Hindlimb muscle (tissue), 1 donor: Measurements from ENCODE around the gene TXNRD2. TPM values are rescaled to one million over a fixed set of nuclear protein-coding genes. Genes with fewer than 3 reads are reported as not detected.

Experiments used
- DNase-seq: peaks from one replicate; pipeline ENCODE4 v3.0.0-alpha.2; 2013
- polyA plus RNA-seq: library from polyadenylated mRNA; unstranded; fragments of 120-200 nt; gene quantifications from one replicate; pipeline ENCODE4 v1.2.1, GENCODE V29; 2013; ENCODE audit not compliant: insufficient read length

The TXNRD2 gene
- polyA plus RNA-seq, 1 donor: 22.9 TPM

DNA sequence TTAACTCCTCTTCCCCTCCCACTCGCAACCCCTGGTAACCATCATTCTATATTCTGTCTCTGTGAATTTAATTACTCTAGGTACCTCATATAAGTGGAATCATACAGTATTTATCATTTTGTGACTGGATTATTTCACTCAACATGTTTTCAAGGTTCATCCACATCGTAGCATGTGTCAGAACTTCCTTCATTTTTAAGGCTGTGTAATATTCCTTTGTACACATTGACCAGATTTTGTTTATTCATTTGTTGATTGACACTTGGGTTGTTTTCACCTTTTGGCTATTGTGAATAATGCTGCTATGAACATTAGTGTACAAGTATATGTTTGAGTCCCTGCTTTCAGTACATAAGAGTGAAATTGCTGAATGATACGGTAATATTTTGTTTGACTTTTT is 84.2 kb downstream of the TXNRD2 start:
- DNase-seq: no peak

DNA sequence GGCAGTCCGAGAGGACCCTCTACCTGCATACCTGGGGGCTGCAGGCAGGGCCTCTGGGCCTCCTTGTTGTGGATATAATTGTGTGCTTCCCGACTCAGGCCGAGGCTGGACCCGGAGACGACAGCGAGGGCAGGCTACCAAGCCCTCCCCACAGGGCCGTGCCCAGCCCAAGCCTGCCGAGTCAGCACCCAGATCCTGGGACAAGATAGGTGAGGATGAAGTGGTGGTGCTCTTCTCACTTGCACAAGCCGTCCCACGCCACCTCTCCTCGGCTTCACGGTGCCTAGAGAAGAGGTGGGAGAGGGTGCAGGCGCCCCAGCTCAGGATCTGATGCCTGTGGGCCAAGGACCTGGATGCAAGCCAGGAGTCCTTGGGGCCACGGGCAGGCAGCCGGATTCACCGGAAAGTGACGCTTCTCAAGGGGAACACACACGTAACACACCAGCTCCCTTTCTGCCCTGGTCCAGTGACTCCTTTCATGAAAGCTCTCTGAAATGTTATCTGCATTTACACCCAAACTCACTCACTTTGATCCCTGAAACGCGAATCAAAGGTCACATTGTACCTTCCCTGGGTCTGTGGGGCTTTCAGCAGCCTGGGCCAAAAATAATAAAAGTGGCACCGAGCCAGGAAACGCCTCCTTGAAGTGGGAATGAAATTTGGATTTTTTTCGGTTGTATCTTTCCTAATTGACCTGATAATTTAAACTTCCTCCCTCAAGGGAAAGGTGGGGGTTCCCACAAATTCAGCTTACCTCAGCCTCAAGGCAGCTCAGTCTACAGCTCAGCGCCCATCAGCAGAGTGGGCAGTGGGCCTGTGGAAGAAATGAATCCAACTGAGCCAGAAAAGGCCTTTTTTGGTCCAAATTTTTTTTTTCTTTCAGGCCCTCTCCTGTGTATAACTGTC is 85.9 kb downstream of the TXNRD2 start:
- DNase-seq: peak; percentile 42

DNA sequence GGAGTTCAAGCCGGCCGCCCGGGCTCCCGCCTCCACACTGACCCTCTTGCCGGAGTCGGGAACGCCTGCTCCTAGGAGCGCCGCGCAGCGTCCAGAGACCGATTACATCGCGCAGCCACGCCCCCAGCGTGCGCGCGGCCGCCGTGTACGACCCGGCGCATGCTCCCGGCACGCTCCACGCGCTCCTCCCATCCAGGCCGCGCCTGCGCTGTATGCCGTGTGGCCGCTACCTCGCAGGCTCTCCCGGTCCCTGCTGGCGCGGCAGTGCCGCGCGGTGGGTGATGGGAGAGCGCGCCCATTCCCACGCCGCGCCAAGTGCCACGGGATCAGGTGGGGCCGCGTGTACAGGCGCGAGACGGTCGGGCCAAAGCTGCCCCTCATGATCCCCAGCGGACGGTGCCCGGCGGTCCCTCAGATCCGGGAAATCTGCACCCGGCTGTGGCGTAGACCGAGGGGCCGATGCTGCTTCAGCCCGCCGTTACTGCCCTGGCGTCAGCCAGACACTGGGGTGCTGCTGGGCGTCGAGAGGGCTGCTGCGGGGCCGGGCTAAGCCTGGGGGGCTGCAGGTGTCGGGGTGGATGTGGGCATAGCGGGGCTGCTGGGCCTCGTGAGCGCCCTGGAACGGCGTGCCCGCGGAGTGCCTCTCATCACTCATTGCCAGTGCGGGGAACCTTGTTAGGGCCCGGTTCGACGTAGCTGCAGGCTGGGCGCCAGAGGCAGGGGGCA is 86.7 kb downstream of the TXNRD2 start, which contains the start of the genes GNB1L and RTL10:
Gene GNB1L, minus strand, starts transcription at position 97 of the 726 bp plus-strand sequence. CDS start 33,519 bp downstream, outside the sequence.
Gene RTL10, minus strand, starts transcription at position 97 of the 726 bp plus-strand sequence. CDS start 2,613 bp downstream, outside the sequence.
- DNase-seq: peak; percentile 100

DNA sequence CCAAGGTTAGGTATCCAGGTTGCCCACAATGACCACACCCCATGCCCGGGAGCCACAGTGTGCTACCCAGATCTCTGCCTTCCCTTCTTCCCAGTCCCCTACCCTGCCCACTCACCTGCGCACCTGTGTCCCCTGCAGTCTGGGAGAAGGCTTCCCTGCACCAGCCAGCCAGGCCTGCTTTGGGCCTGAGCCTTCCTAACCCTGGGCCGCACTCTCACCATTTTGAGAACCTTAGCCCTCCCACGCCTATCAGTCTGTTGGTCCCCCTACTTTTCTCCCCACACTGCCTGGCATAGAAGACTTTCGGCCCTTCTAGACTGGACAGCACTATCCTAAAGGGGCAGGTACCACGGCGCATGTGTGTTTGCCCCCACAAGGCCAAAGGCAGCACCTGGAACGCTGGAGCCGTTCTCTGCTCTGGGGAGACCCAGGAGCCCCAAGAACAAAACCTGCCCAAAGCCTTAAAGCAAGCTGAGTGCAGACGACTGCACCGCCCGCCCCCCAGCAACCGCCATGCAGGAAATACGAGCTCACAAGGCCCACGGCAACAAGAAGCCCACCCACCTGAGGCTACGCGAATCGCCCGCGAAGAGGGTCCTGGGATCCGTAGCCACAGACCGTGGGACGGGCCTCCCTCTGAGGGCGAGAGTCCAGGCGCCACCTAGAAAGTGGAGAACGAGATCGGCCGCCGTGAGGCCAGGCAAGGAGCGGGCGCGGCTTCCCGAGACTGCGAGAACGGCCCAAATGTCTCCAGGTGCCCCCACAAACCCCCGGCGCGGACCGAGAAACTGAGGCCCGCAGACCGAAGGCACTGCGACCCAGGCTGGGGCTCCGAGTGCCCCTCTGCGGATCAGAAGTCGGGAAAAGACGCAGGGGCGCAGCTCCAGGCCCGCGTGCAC is 87.5 kb downstream of the TXNRD2 start:
- DNase-seq: no peak

DNA sequence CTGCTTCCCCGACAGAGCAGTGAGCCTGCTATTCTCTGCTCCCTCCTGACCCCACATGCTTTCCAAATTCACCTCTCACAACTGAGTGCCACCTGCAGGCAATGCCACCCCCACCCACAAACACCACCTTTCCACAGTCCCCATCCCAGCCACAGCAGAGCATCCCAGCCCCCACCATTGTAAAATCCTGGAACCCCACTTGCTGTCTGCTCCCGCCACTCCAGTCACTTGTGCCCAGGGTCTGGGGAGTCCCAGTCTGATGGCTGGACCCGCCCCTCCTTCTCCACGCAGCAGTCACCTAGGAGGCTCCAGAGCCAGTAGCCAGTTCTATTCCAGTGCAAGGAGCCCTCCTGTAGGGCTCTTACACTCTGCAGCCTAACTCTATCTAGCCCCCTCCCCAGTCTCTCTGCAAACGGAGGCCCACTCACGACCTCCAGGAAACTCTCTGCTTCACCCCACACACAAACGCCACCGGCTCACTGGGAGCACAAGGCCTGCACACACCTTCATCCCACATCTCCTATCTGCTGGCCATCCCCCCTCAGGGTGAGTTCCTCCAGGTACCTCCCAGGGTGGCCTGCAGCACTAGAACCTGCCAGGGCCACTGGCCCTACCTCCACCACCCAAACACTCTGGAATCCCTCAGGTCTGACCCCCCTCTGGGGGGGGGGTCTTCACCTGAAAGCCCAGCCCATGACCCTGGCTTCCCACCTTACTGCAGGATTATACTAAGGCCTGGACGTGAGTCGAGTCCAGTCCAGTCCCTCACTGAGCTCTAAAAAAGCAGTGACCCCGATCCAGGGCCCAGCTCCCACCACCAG is 88.3 kb downstream of the TXNRD2 start:
- DNase-seq: no peak

DNA sequence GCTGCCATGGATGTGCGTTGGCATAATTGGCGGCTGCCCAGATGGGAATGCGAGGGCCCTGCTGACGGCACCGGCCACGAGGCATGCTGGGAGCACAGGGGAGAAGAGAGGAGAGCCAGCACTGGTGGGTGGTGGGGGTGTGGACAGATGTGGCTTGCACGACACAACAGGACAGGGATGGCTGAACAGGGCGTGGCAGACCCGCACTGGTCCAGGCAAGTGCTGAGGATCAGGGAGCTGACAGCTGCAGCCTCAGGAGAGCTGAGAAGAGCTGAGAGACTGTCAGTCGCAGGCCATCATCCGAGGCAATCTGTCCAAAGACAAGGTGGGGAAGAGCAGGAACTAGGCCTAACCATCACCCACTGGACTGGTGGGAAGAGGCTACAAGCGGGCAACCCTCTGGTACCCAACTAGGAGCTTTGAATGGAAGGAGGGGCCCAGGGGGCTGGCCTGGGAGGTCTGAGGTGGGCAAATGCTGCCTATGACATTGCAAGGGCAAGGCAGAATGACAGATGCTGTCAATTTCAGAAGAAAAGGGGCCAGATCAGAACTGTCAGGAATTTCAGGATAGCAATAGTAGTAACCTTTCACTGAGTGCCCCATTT is 89.3 kb downstream of the TXNRD2 start:
- no peak for DNase-seq

DNA sequence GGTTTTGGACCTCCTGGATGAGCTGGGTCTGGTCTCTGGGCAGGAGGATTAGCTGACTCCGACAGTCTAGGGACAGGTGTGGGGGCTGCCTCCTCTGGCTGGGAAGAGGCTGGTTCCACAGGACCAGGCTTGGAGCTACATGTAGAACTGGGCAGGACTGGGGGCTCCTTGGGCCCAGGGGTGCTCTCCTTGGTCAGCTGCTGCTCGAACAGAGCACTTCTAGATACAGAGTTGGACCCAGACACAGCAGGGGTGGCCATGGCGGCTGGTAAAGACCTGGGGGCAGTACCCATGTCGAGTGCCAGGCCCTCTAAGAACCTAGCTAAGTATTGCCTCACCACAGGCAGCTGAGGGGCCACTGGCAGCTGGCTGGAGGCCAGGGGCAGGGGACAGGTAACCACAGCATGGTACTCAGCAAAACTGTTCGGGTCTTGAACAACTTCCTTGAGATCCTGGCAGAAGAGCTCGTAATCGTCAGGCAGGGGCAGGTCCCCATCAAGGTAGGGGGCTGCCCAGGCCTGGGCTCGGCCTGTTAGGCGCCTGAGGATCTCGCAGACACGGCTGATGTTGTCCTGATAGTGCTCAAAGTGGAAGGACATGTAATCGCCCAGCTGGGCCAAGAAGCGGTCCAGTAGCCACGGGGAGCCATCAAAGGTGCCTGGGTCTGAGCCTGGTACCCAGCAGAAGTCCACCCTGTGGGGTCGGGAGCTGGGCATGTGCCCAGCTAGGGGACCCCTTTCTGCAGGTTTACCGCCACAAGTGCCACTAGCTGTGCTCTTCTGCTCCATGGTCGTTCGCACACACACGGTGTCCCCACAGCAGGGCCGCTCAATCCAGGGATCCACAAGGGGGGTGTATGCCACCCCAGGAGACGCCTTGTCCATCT is 90.1 kb downstream of the TXNRD2 start:
- no peak for DNase-seq

DNA sequence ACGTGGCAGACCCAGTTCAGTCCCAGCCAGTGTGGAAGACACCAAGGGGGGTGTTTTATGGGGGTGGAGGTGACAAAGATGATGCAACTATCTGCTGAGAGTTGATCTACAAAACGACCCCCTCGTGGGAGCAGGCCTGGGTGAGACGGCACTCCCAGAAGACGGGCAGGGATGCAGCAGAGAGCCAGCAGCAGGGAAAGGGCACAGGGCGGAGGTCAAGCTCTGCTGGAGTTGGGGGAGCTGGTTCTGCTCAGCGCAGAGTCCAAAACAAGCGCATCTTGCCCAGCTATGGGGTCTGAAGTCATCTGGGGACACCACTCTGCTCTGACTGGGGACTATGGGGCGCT is 90.9 kb downstream of the TXNRD2 start:
- no peak for DNase-seq

DNA sequence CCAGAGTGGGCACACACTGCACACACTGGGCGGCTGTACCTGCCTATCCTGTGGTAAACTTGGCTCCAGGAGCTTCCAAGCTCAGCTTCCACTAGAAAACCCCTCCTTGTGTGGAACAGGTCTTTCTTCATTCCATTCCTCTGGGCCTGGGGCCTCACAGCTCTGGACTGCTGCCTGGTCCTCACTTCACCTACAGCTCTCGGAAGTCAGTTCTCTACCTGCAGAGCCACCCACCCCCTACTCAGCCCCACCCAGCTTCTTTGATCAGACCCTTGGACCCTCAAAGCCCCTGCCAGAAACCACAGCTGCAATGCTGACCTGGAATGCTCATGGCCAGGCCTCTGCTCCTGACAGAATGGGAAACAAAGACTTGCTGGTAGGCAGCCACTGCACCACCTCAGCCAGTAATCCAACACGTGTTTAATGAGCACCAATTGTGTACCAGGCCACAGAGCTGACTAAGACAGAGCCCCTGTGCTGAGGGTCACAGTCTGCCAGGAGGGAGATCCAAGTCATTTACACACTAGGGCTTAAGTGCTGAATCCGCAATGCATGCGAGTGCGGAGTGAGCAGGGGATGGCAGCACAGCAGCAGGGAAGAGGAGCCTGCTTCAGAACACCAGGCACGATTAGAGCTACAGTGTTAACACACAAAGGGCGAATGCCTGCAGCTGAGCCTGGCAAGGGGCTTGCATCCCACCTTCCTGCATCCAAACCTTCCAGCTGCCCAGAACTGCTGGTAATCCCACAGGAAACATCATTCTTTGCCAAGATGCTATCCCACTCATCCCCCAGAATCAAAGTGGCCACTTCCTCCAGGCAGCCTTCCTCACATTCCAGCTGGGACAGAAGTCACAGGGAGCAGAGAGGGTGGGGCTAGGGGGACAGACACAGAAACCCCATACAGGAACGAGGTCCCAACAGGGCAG is 91.5 kb downstream of the TXNRD2 start:
- DNase-seq: no peak

DNA sequence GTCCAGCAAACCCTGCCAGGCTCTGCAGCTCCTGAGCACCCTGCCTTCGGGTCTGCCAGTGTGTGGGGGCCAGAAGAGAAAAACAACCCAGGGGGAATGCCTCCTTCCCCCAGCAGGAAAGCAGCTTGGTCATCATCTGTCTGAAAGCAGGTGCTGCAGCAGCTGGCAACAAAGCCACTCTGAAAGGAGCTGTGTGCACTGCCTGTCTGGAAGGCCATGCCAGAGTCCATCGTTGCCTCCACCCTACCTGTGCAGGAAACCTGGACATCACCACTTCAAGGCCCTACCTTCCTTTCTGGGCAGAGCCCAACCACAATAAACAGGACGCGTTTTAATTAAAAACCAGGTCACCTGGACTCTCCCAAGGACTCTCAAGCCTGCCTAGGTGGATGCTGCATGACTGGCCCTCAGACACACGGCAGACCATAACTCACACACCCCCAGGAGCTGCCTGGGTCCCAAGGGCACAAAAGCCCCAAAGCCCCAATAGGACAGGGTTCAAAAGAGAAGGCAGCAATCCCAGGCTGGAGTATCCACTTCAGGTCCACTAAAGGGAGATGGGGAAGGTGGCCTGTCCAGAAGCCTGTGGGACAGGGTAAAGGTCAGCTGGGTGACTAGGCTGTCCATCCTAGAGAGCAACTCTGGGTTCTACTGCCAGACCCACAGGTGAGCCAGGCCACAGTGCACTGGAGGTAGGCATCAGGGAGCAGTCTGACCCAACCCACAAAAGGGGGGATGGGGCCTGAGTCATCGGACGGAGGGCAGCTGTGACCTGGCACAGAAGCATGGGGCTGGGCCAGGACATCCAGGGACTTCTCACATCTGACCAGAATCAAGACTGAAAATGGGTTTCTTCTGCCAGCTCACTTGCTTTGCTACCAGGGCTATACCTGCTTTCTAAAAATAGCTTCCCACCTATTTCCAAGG is 93.1 kb downstream of the TXNRD2 start:
- no peak for DNase-seq

DNA sequence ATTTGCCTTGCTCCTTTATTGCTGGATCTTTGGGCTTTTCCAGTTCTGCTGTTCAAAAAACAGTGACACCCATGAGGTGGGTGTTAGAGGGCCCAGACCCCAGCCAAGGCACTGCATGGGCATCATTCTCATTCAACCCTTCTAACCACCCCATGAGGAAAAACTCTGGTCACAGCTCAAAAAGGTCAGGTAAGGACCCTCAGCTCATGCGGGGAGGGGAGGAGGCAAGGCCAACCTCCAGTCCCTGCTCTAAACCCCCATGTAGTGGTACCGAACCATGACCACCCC is 94.3 kb downstream of the TXNRD2 start:
- no peak for DNase-seq

DNA sequence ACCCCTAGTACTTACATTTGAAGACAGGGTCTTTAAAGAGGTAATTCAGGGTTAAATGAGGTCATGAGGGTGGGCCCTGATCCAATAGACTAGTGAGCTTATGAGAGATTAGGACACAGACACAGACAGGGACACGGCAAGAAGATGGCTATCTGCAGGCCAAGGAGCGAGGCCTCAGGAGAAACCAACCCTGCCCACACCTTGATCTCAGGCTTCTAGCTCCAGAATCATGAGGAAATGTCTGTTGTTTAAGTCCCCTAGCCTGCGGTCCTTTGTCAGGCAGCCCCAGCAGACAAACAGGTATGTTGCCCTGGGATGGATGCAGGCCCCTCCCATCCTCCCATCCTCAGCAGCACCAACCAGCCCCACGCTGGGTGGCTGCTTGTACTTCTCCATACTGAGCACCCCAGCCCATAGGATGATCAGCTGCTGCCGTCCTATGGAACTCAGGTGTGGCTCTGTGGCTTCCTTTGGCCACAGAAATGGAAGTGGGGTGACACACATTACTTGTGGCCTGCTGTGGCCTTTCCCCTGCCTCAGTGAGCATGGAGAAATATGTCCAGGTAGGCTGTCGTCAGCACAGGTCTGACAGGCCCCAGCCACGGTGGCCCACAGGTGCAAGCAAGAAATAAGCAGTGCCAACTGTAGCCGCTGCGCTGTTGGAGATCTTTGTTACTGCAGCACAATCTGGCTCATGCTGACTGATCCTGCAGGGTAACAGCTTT is 94.8 kb downstream of the TXNRD2 start:
- no peak for DNase-seq

DNA sequence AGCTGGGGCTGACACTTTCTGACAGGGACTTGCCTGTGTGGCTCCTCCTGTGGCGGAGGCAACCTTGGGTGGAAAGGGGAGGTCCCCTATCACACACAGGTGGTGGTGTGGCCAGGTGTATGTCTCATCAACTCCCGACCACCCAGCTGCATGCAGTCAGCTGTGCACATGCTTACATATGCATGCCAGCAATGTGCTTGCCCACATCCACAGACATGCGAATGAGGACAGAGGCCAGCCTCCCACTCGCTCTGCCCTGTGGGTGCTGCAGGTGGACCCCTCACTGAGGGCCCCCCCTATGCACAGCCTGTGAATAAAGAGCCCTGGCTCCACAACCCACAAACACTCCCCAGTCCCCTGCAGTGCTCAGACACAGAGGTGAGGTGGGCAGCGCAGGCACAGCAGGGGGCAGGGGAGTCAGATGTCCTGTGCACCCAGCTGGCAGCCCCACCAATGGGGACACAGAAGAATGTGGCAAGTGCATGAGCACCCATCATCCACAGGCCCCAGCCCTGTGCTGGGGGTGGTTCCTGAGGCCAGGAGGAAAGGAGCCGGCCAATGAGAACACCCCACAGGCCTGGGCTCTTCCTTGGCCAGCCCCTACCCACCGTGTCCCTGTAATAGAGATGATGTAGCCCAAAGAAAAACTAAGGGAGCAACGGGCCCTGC is 96.4 kb downstream of the TXNRD2 start:
- no peak for DNase-seq

DNA sequence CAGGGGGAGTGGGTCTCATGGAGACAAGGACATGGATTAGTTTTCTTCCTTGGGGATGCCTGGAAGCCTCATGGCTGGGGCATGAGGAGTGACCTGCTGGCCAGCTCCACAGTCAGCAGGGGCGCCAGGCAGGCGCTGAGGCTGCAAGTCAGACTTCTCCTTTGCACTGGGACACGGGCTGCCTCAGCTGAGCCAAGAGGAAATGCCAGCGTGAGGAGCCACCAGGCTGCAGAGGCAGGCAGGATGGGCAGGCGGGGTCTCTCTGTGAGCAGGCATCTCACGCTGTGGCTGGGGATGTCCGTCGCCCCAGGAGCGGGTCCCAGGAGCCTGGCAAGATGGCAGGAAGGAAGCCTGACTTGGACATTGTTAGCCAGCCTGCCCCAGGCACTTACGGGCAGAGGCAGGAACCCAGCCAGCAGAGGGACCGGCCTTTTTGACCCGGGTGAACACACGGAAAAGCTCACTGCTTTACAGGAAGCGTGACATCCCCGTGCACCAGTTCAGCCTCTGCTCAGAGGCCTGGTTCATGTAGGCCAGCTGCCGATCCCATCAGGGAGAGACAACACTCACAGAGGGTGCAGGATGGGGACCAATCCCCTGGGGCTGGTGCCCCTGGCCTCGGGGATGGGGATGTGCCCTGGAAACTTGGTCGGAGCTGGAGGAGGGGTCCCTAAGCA is 97.1 kb downstream of the TXNRD2 start:
- DNase-seq: no peak

DNA sequence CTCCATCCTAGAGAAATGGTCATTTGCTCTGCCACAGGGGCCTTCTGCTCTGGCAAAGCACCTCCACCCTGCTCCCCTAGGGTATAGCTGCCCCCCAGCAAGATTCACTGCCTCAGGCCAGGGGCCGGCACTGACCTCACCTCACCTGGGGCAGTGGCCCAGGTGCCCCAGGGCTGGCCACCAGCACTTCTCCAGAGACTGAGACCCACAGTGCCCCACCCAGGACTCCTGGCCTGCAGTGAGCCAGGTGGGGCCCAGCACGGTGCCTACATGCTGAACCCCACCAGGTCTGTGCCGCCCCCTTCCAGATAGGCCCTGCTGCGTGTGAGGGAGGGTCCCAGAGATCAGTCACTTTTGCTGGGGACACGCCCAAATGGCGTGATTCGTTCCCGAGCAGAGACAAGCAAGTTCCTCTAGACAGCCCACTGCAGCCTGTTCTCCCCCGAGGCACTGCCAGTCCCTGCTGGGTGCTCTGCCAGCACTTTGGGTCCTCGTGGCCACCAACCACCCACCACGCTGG is 97.7 kb downstream of the TXNRD2 start:
- no peak for DNase-seq
